ENCODE data around the gene FRZB. TPM values are rescaled to one million over a fixed set of nuclear protein-coding genes. Genes with fewer than 3 reads are reported as not detected.

FRZB gene
- total RNA-seq, 1 experiment from 2014 or later: 1.9 TPM

DNA sequence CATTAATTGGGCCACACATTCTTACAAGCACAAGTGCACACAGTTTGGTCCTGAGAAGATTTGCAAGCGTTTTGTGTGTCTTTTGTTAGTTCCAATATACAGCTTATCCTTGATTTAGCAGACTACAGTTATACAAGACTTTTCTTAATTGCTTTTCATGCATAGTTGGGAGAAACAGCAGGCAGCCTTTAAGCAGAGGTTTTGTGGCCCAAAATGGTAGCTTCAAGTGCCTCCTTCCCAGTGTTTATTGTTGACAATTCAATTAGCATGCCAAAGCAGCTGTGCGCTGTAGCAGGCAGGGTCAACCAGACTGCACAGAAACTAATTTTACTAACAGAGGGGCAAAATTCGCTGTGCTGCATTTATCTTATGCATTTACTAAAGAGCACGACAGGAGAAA lies 47.5 kb downstream of the FRZB start:
- H3K36me3 Mint-ChIP-seq: no peaks in the 10 kb centered on the region
- ChIA-PET POLR2A (interaction anchor here (0.6 to 1.3 kb wide), 4 partner anchors 11 to 313 kb away, joined by 3 to 5 read pairs (median 4); partner anchors contain the start of gene FRZB), CTCF (interaction anchor here (0.7 to 3.6 kb wide), 11 partner anchors 11 to 430 kb away, joined by 3 to 16 read pairs (median 5); partner anchors contain the start of gene FRZB)
- H3K9me3 Mint-ChIP-seq: no peaks in the 10 kb centered on the region
- TF ChIP-seq ZNF232 (CRISPR knock-in tag; IDR thresholded peaks at IDR 0.05) (peak; percentile 60; the same call in 1 of the 2 replicates), FOXK1 (CRISPR knock-in tag; IDR thresholded peaks at IDR 0.05) (peak; percentile 45; the same call in 1 of the 2 replicates), CBFB (CRISPR knock-in tag; IDR thresholded peaks at IDR 0.05; ENCODE audit: low read depth) (peak; percentile 61; the same call in 1 of the 2 replicates), TEAD4 (CRISPR knock-in tag; IDR thresholded peaks at IDR 0.05) (no peak), ELF4 (CRISPR knock-in tag; IDR thresholded peaks at IDR 0.05; ENCODE audit: low read depth) (no peak), NFATC4 (CRISPR knock-in tag; IDR thresholded peaks at IDR 0.05) (no peak)
- TF ChIP-seq, protein P1, sequence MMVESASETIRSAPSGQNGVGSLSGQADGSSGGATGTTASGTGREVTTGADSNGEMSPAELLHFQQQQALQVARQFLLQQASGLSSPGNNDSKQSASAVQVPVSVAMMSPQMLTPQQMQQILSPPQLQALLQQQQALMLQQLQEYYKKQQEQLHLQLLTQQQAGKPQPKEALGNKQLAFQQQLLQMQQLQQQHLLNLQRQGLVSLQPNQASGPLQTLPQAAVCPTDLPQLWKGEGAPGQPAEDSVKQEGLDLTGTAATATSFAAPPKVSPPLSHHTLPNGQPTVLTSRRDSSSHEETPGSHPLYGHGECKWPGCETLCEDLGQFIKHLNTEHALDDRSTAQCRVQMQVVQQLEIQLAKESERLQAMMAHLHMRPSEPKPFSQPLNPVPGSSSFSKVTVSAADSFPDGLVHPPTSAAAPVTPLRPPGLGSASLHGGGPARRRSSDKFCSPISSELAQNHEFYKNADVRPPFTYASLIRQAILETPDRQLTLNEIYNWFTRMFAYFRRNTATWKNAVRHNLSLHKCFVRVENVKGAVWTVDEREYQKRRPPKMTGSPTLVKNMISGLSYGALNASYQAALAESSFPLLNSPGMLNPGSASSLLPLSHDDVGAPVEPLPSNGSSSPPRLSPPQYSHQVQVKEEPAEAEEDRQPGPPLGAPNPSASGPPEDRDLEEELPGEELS (CRISPR knock-in tag; IDR thresholded peaks at IDR 0.05): peak; percentile 99
- TF ChIP-seq, protein P2, sequence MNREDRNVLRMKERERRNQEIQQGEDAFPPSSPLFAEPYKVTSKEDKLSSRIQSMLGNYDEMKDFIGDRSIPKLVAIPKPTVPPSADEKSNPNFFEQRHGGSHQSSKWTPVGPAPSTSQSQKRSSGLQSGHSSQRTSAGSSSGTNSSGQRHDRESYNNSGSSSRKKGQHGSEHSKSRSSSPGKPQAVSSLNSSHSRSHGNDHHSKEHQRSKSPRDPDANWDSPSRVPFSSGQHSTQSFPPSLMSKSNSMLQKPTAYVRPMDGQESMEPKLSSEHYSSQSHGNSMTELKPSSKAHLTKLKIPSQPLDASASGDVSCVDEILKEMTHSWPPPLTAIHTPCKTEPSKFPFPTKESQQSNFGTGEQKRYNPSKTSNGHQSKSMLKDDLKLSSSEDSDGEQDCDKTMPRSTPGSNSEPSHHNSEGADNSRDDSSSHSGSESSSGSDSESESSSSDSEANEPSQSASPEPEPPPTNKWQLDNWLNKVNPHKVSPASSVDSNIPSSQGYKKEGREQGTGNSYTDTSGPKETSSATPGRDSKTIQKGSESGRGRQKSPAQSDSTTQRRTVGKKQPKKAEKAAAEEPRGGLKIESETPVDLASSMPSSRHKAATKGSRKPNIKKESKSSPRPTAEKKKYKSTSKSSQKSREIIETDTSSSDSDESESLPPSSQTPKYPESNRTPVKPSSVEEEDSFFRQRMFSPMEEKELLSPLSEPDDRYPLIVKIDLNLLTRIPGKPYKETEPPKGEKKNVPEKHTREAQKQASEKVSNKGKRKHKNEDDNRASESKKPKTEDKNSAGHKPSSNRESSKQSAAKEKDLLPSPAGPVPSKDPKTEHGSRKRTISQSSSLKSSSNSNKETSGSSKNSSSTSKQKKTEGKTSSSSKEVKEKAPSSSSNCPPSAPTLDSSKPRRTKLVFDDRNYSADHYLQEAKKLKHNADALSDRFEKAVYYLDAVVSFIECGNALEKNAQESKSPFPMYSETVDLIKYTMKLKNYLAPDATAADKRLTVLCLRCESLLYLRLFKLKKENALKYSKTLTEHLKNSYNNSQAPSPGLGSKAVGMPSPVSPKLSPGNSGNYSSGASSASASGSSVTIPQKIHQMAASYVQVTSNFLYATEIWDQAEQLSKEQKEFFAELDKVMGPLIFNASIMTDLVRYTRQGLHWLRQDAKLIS (CRISPR knock-in tag; IDR thresholded peaks at IDR 0.05; ENCODE audit: borderline replicate concordance): peak; percentile 59; the same call in 1 of the 2 replicates
- peak overlapping the region; percentile 31 for H3K4me3 Mint-ChIP-seq
- DNase-seq (ENCODE audit: low spot score): peak; percentile 20
- H3K27me3 Mint-ChIP-seq (ENCODE audit: low read depth): peaks cover 9% of the 10 kb centered on the region
- peaks cover 33% of the 10 kb centered on the region for H3K4me1 Mint-ChIP-seq
- ATAC-seq: peak; percentile 91
- peak overlapping the region; percentile 82 for H3K27ac Mint-ChIP-seq

DNA sequence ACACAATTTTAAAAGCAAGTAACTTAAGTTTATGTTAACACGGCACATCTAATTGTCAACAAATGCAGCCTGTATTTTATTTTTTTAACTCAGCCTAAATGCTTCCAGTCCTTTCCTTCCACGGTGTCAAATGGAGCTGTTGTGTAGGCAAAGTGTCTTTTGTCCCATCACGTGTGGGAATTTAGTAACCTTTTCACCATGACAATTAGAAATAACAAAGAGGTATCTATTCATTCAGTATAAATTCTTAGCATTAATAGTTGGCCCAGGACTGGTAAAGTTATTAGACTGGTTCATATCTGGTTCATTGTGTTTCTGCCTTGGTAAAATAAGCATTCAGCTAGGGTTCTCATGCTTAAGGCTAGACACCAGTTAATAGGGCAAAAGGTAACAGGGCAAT lies 47.9 kb downstream of the FRZB start:
- peaks cover 33% of the 10 kb centered on the region for H3K4me1 Mint-ChIP-seq
- TF ChIP-seq HMGA2 (CRISPR knock-in tag; IDR thresholded peaks at IDR 0.05): no peak
- TF ChIP-seq, protein P1 (CRISPR knock-in tag; IDR thresholded peaks at IDR 0.05): no peak
- no peak for TF ChIP-seq ZNF219 (CRISPR knock-in tag; IDR thresholded peaks at IDR 0.05; ENCODE audit: borderline replicate concordance)
- TF ChIP-seq SMAD4 (CRISPR knock-in tag; IDR thresholded peaks at IDR 0.05): no peak
- TF ChIP-seq, protein P3, sequence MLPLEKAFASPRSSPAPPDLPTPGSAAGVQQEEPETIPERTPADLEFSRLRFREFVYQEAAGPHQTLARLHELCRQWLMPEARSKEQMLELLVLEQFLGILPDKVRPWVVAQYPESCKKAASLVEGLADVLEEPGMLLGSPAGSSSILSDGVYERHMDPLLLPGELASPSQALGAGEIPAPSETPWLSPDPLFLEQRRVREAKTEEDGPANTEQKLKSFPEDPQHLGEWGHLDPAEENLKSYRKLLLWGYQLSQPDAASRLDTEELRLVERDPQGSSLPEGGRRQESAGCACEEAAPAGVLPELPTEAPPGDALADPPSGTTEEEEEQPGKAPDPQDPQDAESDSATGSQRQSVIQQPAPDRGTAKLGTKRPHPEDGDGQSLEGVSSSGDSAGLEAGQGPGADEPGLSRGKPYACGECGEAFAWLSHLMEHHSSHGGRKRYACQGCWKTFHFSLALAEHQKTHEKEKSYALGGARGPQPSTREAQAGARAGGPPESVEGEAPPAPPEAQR (CRISPR knock-in tag; IDR thresholded peaks at IDR 0.05): no peak
- TF ChIP-seq, protein P4, sequence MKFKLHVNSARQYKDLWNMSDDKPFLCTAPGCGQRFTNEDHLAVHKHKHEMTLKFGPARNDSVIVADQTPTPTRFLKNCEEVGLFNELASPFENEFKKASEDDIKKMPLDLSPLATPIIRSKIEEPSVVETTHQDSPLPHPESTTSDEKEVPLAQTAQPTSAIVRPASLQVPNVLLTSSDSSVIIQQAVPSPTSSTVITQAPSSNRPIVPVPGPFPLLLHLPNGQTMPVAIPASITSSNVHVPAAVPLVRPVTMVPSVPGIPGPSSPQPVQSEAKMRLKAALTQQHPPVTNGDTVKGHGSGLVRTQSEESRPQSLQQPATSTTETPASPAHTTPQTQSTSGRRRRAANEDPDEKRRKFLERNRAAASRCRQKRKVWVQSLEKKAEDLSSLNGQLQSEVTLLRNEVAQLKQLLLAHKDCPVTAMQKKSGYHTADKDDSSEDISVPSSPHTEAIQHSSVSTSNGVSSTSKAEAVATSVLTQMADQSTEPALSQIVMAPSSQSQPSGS (CRISPR knock-in tag; IDR thresholded peaks at IDR 0.05; ENCODE audit: borderline replicate concordance, low read depth): no peak
- no peak for TF ChIP-seq ZBTB21 (CRISPR knock-in tag; IDR thresholded peaks at IDR 0.05; ENCODE audit: borderline replicate concordance)
- TF ChIP-seq, protein P5, sequence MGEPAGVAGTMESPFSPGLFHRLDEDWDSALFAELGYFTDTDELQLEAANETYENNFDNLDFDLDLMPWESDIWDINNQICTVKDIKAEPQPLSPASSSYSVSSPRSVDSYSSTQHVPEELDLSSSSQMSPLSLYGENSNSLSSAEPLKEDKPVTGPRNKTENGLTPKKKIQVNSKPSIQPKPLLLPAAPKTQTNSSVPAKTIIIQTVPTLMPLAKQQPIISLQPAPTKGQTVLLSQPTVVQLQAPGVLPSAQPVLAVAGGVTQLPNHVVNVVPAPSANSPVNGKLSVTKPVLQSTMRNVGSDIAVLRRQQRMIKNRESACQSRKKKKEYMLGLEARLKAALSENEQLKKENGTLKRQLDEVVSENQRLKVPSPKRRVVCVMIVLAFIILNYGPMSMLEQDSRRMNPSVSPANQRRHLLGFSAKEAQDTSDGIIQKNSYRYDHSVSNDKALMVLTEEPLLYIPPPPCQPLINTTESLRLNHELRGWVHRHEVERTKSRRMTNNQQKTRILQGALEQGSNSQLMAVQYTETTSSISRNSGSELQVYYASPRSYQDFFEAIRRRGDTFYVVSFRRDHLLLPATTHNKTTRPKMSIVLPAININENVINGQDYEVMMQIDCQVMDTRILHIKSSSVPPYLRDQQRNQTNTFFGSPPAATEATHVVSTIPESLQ (CRISPR knock-in tag; IDR thresholded peaks at IDR 0.05): no peak
- peak overlapping the region; percentile 31 for H3K4me3 Mint-ChIP-seq
- H3K27me3 Mint-ChIP-seq (ENCODE audit: low read depth): peaks cover 13% of the 10 kb centered on the region
- ChIA-PET CTCF (interaction anchor here (1.0 to 3.6 kb wide), 10 partner anchors 11 to 161 kb away, joined by 3 to 16 read pairs (median 6); partner anchors contain the start of gene FRZB), POLR2A (interaction anchor here (1.3 kb wide), 1 partner anchor 48 kb away, joined by 5 read pairs; the partner anchor contains the start of gene FRZB)
- no peaks in the 10 kb centered on the region for H3K9me3 Mint-ChIP-seq
- H3K27ac Mint-ChIP-seq: peak overlapping the region; percentile 82
- ATAC-seq (peak; percentile 19), DNase-seq (ENCODE audit: low spot score) (no peak)
- H3K36me3 Mint-ChIP-seq: no peaks in the 10 kb centered on the region
